ENCODE results near the gene ZFPM1. TPM values are rescaled to one million over a fixed set of nuclear protein-coding genes. Genes with fewer than 3 reads are reported as not detected.

ZFPM1 gene
- total RNA-seq, 1 donor from 2014 or later: 5.7 TPM

DNA sequence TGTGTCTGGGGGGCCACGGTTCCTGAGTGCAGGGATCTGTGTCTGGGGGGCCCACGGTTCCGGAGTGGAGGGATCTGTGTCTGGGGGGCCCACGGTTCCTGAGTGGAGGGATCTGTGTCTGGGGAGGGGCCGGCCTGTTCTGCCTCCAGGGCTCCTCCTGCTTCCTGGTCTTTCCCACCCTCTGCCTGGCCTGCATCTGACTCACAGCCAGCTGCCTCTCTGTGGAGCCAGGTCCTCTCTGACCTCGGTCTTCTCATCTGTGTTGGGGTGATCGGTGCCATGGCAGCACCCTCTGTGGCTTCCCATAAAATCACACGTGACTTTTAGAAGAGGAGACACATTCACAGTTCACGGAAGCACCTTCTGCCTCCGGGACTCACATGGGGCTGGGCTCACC is 50.3 kb downstream of the ZFPM1 start:
- DNase-seq (ENCODE audit: extremely low spot score, unreplicated experiment): no peak
- Mint-ChIP-seq H3K4me3 (ENCODE audit: unreplicated experiment) (no peak overlapping the region), H3K36me3 (ENCODE audit: unreplicated experiment) (no peaks in the 10 kb centered on the region), H3K27me3 (ENCODE audit: unreplicated experiment) (no peaks in the 10 kb centered on the region), H3K4me1 (ENCODE audit: unreplicated experiment) (peaks cover 4% of the 10 kb centered on the region), H3K9me3 (ENCODE audit: unreplicated experiment) (no peaks in the 10 kb centered on the region), H3K27ac (ENCODE audit: unreplicated experiment) (no peak overlapping the region)
- TF ChIP-seq, protein P1, sequence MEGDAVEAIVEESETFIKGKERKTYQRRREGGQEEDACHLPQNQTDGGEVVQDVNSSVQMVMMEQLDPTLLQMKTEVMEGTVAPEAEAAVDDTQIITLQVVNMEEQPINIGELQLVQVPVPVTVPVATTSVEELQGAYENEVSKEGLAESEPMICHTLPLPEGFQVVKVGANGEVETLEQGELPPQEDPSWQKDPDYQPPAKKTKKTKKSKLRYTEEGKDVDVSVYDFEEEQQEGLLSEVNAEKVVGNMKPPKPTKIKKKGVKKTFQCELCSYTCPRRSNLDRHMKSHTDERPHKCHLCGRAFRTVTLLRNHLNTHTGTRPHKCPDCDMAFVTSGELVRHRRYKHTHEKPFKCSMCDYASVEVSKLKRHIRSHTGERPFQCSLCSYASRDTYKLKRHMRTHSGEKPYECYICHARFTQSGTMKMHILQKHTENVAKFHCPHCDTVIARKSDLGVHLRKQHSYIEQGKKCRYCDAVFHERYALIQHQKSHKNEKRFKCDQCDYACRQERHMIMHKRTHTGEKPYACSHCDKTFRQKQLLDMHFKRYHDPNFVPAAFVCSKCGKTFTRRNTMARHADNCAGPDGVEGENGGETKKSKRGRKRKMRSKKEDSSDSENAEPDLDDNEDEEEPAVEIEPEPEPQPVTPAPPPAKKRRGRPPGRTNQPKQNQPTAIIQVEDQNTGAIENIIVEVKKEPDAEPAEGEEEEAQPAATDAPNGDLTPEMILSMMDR (IDR thresholded peaks at IDR 0.05): no peak

DNA sequence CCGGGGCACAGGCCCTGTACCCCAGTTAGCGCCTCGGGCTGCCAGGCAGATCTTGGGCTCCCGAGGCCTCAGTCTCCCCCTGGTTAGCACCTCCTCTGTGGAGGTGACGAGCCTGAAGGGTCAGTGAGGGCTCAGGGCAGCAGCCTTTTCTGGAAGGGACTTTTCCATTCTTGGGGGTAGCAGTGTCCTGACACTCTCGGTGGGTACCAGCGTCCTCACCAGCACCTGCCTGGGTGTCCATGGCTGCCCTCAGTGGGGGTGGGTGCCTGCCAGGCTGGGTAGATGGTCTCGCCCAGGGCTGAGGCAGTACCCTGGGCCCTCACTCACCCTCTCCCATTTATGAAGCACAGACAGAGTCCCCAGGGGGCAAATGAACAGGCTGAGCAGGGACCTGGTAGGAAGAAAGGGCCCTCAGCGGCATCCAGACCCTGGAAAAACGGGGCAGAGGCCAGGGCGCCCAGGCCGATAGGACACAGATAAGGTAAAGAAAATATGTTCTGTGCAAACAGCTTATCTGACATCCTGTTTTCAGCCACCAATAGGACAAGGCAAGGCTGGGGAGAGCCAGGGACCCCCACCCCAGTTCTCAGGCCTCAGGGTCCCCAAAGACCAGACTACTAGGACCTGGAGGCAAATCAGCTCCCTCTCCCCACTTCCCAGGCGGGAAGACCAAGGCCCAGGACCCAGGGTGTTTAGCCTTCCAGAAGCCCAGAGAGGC is 50.9 kb downstream of the ZFPM1 start:
- TF ChIP-seq, protein P1 (IDR thresholded peaks at IDR 0.05): no peak
- no peaks in the 10 kb centered on the region for H3K9me3 Mint-ChIP-seq (ENCODE audit: unreplicated experiment)
- no peaks in the 10 kb centered on the region for H3K27me3 Mint-ChIP-seq (ENCODE audit: unreplicated experiment)
- H3K27ac Mint-ChIP-seq (ENCODE audit: unreplicated experiment): no peak overlapping the region
- H3K4me3 Mint-ChIP-seq (ENCODE audit: unreplicated experiment): no peak overlapping the region
- H3K36me3 Mint-ChIP-seq (ENCODE audit: unreplicated experiment): no peaks in the 10 kb centered on the region
- no peak for DNase-seq (ENCODE audit: extremely low spot score, unreplicated experiment)
- peaks cover 5% of the 10 kb centered on the region for H3K4me1 Mint-ChIP-seq (ENCODE audit: unreplicated experiment)

DNA sequence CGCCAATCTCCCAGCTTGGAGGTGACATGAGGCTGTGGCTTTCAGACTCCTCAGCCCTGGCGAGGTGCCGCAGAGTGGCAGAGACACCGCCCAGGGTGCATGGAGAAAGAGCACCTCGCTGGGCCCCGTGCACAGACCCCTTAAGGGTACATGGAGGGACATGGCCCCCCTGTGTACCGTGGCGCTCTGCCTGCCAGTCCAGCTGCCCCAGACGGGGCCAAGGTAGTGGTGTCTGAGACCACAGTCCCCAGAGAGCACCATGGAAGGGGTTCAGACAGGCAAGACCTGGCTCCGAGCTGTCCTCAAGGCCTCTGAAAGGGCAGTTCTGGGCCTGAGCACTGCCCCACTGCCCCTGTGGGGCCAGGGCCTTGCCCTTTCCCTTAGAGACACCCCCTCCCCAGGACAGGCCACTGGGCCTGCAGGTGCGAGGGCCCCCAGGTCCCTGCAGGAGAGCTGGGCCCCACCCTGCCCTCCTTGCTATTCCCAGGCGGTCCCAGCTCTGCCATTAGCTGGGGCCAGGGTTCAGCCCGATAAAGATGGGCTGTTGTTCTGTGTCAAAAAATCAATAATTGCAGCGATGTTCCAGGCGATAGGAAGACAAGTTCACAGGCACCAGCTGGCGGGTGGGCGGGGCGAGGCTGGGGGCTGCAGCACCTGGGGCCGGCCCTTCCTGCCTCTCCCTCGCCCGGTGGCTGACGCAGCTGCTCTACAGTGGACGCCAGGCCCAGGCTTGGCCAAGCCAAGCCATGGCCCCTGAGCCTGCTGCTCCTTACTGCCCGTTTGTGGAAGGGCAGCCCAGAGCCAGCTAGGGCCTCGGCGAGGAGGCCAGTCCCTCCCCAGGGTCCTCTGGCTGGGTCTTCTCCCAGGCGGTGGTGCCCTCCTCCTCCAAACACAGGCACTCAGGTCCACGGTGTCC is 51.7 kb downstream of the ZFPM1 start:
- no peaks in the 10 kb centered on the region for H3K36me3 Mint-ChIP-seq (ENCODE audit: unreplicated experiment)
- H3K4me1 Mint-ChIP-seq (ENCODE audit: unreplicated experiment): peaks cover 11% of the 10 kb centered on the region
- H3K4me3 Mint-ChIP-seq (ENCODE audit: unreplicated experiment): no peak overlapping the region
- no peaks in the 10 kb centered on the region for H3K27me3 Mint-ChIP-seq (ENCODE audit: unreplicated experiment)
- H3K9me3 Mint-ChIP-seq (ENCODE audit: unreplicated experiment): no peaks in the 10 kb centered on the region
- no peak overlapping the region for H3K27ac Mint-ChIP-seq (ENCODE audit: unreplicated experiment)
- no peak for DNase-seq (ENCODE audit: extremely low spot score, unreplicated experiment)
- TF ChIP-seq, protein P1 (IDR thresholded peaks at IDR 0.05): no peak

DNA sequence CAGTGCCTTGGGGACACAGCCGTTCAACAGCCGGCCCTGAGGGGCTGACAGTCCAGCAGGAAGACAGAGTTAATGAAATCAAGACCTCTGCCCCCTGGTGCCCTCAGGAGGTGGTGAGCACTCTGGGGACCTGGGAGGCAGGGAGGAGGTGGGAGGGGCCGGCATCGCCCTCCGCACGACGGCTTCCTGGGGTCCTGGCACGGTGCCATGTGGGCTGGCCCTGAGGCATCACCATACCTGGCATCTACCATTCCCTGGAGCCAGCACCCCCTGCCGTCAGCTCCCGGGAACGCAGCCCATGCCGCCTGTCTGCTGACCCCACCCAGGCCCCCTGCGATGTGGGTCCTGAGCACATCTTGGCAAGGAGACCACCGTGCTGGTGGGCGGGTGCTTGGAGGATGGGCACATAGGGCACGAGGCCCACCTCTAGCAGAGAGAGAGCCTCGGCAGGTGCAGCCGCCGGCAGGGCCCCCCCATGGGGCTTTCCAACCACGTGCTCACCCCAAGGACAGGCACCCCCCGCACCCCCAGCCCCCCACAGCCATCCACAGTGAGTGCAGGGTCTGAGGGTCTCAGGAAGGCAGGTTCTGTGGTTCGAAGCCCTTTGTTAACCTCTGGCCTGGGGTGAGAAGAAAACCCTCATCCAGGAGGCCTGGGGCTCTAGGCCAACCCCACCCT is 52.5 kb downstream of the ZFPM1 start:
- no peak overlapping the region for H3K4me3 Mint-ChIP-seq (ENCODE audit: unreplicated experiment)
- H3K27me3 Mint-ChIP-seq (ENCODE audit: unreplicated experiment): no peaks in the 10 kb centered on the region
- no peak for DNase-seq (ENCODE audit: extremely low spot score, unreplicated experiment)
- no peaks in the 10 kb centered on the region for H3K9me3 Mint-ChIP-seq (ENCODE audit: unreplicated experiment)
- peaks cover 19% of the 10 kb centered on the region for H3K4me1 Mint-ChIP-seq (ENCODE audit: unreplicated experiment)
- TF ChIP-seq, protein P1 (IDR thresholded peaks at IDR 0.05): peak; percentile 24
- H3K36me3 Mint-ChIP-seq (ENCODE audit: unreplicated experiment): no peaks in the 10 kb centered on the region
- no peak overlapping the region for H3K27ac Mint-ChIP-seq (ENCODE audit: unreplicated experiment)

Measured in osteocyte (in vitro differentiated cells).